GM23248 (cell line): Measurements from ENCODE around the gene GPD2. TPM values are rescaled to one million over a fixed set of nuclear protein-coding genes. Genes with fewer than 3 reads are reported as not detected.

ENCODE experiments used
- DNase-seq: peaks from one replicate; pipeline ENCODE4 v3.0.0-alpha.2; 2015
- H2AFZ ChIP-seq: fragments of 200-600 bp; sonication (generic); 2 replicates; pipeline ENCODE4 v1.6.1; 2016; ENCODE audit warnings: antibody characterized with exemption
- H3F3A ChIP-seq: fragments of 200-600 bp; sonication (generic); 2 replicates; pipeline ENCODE4 v1.6.1; 2016; ENCODE audit warnings: mild to moderate bottlenecking, antibody characterized with exemption, mixed run types; ENCODE audit not compliant: insufficient read depth
- H3K27ac ChIP-seq: fragments of 200-600 bp; sonication (generic); 2 replicates; pipeline ENCODE4 v1.5.1; 2016; ENCODE audit warnings: mild to moderate bottlenecking
- H3K27me3 ChIP-seq: fragments of 200-600 bp; sonication (generic); replicated peaks from 2 replicates; pipeline ENCODE4 v1.6.1; 2016; ENCODE audit warnings: mild to moderate bottlenecking; ENCODE audit not compliant: insufficient read depth
- H3K36me3 ChIP-seq: fragments of 200-600 bp; sonication (generic); 2 replicates; pipeline ENCODE4 v1.6.1; 2016; ENCODE audit warnings: low read depth, mild to moderate bottlenecking
- H3K4me1 ChIP-seq: fragments of 200-600 bp; sonication (generic); 2 replicates; pipeline ENCODE4 v1.6.1; 2016; ENCODE audit warnings: mild to moderate bottlenecking; ENCODE audit not compliant: insufficient read depth
- H3K4me2 ChIP-seq: fragments of 200-600 bp; sonication (generic); one replicate; pipeline ENCODE4 v1.6.1; 2016; ENCODE audit warnings: mild to moderate bottlenecking; ENCODE audit not compliant: unreplicated experiment
- H3K4me3 ChIP-seq: fragments of 200-600 bp; sonication (generic); 2 replicates; pipeline ENCODE4 v1.5.1; 2016; ENCODE audit warnings: mild to moderate bottlenecking
- H3K79me2 ChIP-seq: fragments of 200-600 bp; sonication (generic); 2 replicates; pipeline ENCODE4 v1.6.1; 2016; ENCODE audit warnings: mild to moderate bottlenecking; ENCODE audit not compliant: insufficient read depth
- H3K9ac ChIP-seq: fragments of 200-600 bp; sonication (generic); 2 replicates; pipeline ENCODE4 v1.6.1; 2016; ENCODE audit warnings: mild to moderate bottlenecking
- H3K9me2 ChIP-seq: fragments of 200-600 bp; sonication (generic); 2 replicates; pipeline ENCODE4 v1.6.1; 2016; ENCODE audit warnings: mixed run types, mild to moderate bottlenecking, moderate library complexity; ENCODE audit not compliant: insufficient read depth
- H3K9me3 ChIP-seq: fragments of 200-600 bp; sonication (generic); one replicate; pipeline ENCODE4 v1.6.1; 2017; ENCODE audit warnings: low read depth
- H4K20me1 ChIP-seq: fragments of 200-600 bp; sonication (generic); 2 replicates; pipeline ENCODE4 v1.6.0; 2016; ENCODE audit not compliant: insufficient read depth
- EZH2 ChIP-seq: fragments of 200-600 bp; sonication (generic); IDR thresholded peaks from 2 replicates; pipeline ENCODE4 v1.6.1; 2018; ENCODE audit warnings: antibody characterized with exemption, mild to moderate bottlenecking; ENCODE audit not compliant: insufficient read depth, poor library complexity, severe bottlenecking
- EZH2phosphoT487 ChIP-seq: fragments of 200-600 bp; sonication (generic); IDR thresholded peaks from 2 replicates; pipeline ENCODE4 v1.6.1; 2018; ENCODE audit warnings: antibody characterized with exemption, moderate library complexity, mild to moderate bottlenecking, low read depth; ENCODE audit not compliant: insufficient read depth
- WGBS, 2 experiments: methylation state at CpG; one replicate each; pipeline ENCODE4 v1.1.6; 2015 to 2017; ENCODE audit warnings: low lambda C conversion rate in 2 of 2, low coverage in 1 of 2; ENCODE audit errors: missing lambda C conversion rate in 2 of 2; 5-methylcytosine and 5-hydroxymethylcytosine counted together
- in situ Hi-C: fragments of 300-500 bp; cut with MboI; formaldehyde crosslinking; loops from 2 replicates; pipeline ENCODE4 v1.15.0; 2020
- polyA plus RNA-seq: library from polyadenylated mRNA; unstranded; fragments of >200 nt; fragmentation: Nextera tagmentation; extraction: Ambion mirVana; gene quantifications from 2 replicates; pipeline ENCODE4 v1.2.1, GENCODE V29; 2016
- total RNA-seq: library from RNA; depleted of rRNA; stranded (reverse); fragments of >200 nt; shearing (Covaris generic); gene quantifications from 2 replicates; pipeline ENCODE4 v1.2.3, GENCODE V29; 2014

Gene GPD2
- total and polyA plus RNA-seq, 2 experiments from 2014 or later: 16.1 to 37.7 TPM

GRCh38 chr2:156573710-156574109 is 137.5 kb downstream of the GPD2 start:
- 97 to 100% methylated on average over 2 of the region's 2 CpGs for WGBS, 2 experiments
- Histone ChIP-seq H3K79me2 (no peaks in the 10 kb centered on the region), H3K9me2 (no peaks in the 10 kb centered on the region), H3K4me3 (no peak overlapping the region), H3K27ac (no peak overlapping the region), H3F3A (no peaks in the 10 kb centered on the region), H4K20me1 (no peaks in the 10 kb centered on the region), H3K36me3 (no peaks in the 10 kb centered on the region), H3K9ac (no peak overlapping the region), H2AFZ (no peak overlapping the region), H3K4me1 (no peaks in the 10 kb centered on the region), H3K9me3 (no peaks in the 10 kb centered on the region), H3K4me2 (no peak overlapping the region), H3K27me3 (no peaks in the 10 kb centered on the region)
- in situ Hi-C loops: loop anchor here (10.0 kb wide), 1 partner anchor 249 kb away; no protein-coding TSS in a partner anchor
- no peak for DNase-seq
- TF ChIP-seq EZH2: no peak
- TF ChIP-seq EZH2phosphoT487: no peak

GRCh38 chr2:156574112-156574511 is 137.9 kb downstream of the GPD2 start:
- H3K9me3 ChIP-seq: no peaks in the 10 kb centered on the region

GRCh38 chr2:156576005-156576404 is 139.8 kb downstream of the GPD2 start:
- Histone ChIP-seq H3K27me3 (no peaks in the 10 kb centered on the region), H2AFZ (no peak overlapping the region), H3K27ac (no peak overlapping the region), H3K4me3 (no peak overlapping the region), H3K9me2 (no peaks in the 10 kb centered on the region), H3K36me3 (0 out of 2 replicates have a peak, but pooled peaks cover 6% of the 10 kb centered on the region), H3F3A (no peaks in the 10 kb centered on the region), H3K4me1 (no peaks in the 10 kb centered on the region), H4K20me1 (no peaks in the 10 kb centered on the region), H3K79me2 (no peaks in the 10 kb centered on the region), H3K4me2 (no peak overlapping the region), H3K9ac (no peak overlapping the region), H3K9me3 (no peaks in the 10 kb centered on the region)
- DNase-seq: no peak
- in situ Hi-C loops: loop anchor here (10.0 to 25.0 kb wide), 3 partner anchors 251 to 1189 kb away; no protein-coding TSS in a partner anchor
- WGBS, 2 experiments: 62 to 67% methylated on average over 3 of the region's 3 CpGs
- no peak for TF ChIP-seq EZH2phosphoT487
- TF ChIP-seq EZH2: no peak

More at GRCh38 chr2:156574112-156574511, 137.9 kb downstream of the GPD2 start:
- H3K4me1 ChIP-seq: no peaks in the 10 kb centered on the region
- no peaks in the 10 kb centered on the region for H4K20me1 ChIP-seq
- H3K27me3 ChIP-seq: no peaks in the 10 kb centered on the region
- H2AFZ ChIP-seq: no peak overlapping the region
- no peaks in the 10 kb centered on the region for H3K9me2 ChIP-seq
- no peak overlapping the region for H3K4me2 ChIP-seq
- TF ChIP-seq EZH2phosphoT487: no peak
- TF ChIP-seq EZH2: no peak
- H3K36me3 ChIP-seq: no peaks in the 10 kb centered on the region
- no peak overlapping the region for H3K9ac ChIP-seq
- no peaks in the 10 kb centered on the region for H3F3A ChIP-seq
- no peak overlapping the region for H3K4me3 ChIP-seq
- H3K79me2 ChIP-seq: no peaks in the 10 kb centered on the region
- DNase-seq: no peak
- H3K27ac ChIP-seq: no peak overlapping the region
- in situ Hi-C loops: loop anchor here (10.0 kb wide), 1 partner anchor 249 kb away; no protein-coding TSS in a partner anchor

- Histone ChIP-seq H3K27me3 (no peaks in the 10 kb centered on the region), H3K9ac (no peak overlapping the region), H4K20me1 (no peaks in the 10 kb centered on the region), H3F3A (no peaks in the 10 kb centered on the region), H2AFZ (no peak overlapping the region), H3K79me2 (no peaks in the 10 kb centered on the region), H3K4me2 (no peak overlapping the region), H3K9me2 (no peaks in the 10 kb centered on the region), H3K4me1 (no peaks in the 10 kb centered on the region), H3K4me3 (no peak overlapping the region), H3K36me3 (0 out of 2 replicates have a peak, but pooled peaks cover 9% of the 10 kb centered on the region), H3K9me3 (no peaks in the 10 kb centered on the region), H3K27ac (no peak overlapping the region)
- TF ChIP-seq EZH2: no peak
- TF ChIP-seq EZH2phosphoT487: no peak
- no peak for DNase-seq
- in situ Hi-C loops: loop anchor here (25.0 kb wide), 2 partner anchors 607 to 1193 kb away; no protein-coding TSS in a partner anchor
These were observed 144.3 kb downstream of the GPD2 start for GRCh38 chr2:156580501-156580900.

GRCh38 chr2:156581280-156581679 is 145.1 kb downstream of the GPD2 start:
- no peak for DNase-seq
- no peaks in the 10 kb centered on the region for H4K20me1 ChIP-seq
- no peak for TF ChIP-seq EZH2
- TF ChIP-seq EZH2phosphoT487: no peak
- H2AFZ ChIP-seq: no peak overlapping the region
- WGBS, 2 experiments: 96 to 100% methylated on average over 2 of the region's 2 CpGs
- H3K27me3 ChIP-seq: no peaks in the 10 kb centered on the region
- no peak overlapping the region for H3K9ac ChIP-seq
- H3K4me2 ChIP-seq: no peak overlapping the region
- no peak overlapping the region for H3K27ac ChIP-seq
- H3K79me2 ChIP-seq: no peaks in the 10 kb centered on the region
- H3K4me3 ChIP-seq: no peak overlapping the region
- H3K4me1 ChIP-seq: no peaks in the 10 kb centered on the region
- in situ Hi-C loops: loop anchor here (25.0 kb wide), 2 partner anchors 606 to 1194 kb away; no protein-coding TSS in a partner anchor
- H3K9me2 ChIP-seq: no peaks in the 10 kb centered on the region
- H3K9me3 ChIP-seq: no peaks in the 10 kb centered on the region
- no peaks in the 10 kb centered on the region for H3F3A ChIP-seq
- H3K36me3 ChIP-seq: 0 out of 2 replicates have a peak, but pooled peaks cover 9% of the 10 kb centered on the region
